DND-41 (cell line): Measurements from ENCODE around the gene MKNK2.

ENCODE experiments used
- ATAC-seq: fragments of 200-7000 bp; cut with Tn5 transposase; 3 replicates; pipeline ENCODE4 v1.9.1; 2021; ENCODE audit warnings: low read depth; ENCODE audit not compliant: insufficient read depth
- DNase-seq: peaks from one replicate; pipeline ENCODE4 v3.0.0-alpha.2; 2020
- H2AFZ ChIP-seq: 2 replicates; pipeline ENCODE4 v1.6.0; 2012; ENCODE audit warnings: low read depth, low read length
- H3K27ac ChIP-seq: 2 replicates; pipeline ENCODE4 v1.5.1; 2012; ENCODE audit warnings: low read length, inconsistent platforms
- H3K27me3 ChIP-seq: fragments of 200-600 bp; sonication (generic); 2 replicates; pipeline ENCODE4 v1.6.0; 2012; ENCODE audit warnings: low read length, mild to moderate bottlenecking, inconsistent platforms; ENCODE audit not compliant: insufficient read depth, poor library complexity
- H3K36me3 ChIP-seq: 2 replicates; pipeline ENCODE4 v1.5.1; 2012; ENCODE audit warnings: low read length, inconsistent platforms; ENCODE audit not compliant: insufficient read depth
- H3K4me1 ChIP-seq: 2 replicates; pipeline ENCODE4 v1.5.1; 2012; ENCODE audit warnings: mild to moderate bottlenecking, low read length; ENCODE audit not compliant: insufficient read depth
- H3K4me2 ChIP-seq: 2 replicates; pipeline ENCODE4 v1.6.0; 2012; ENCODE audit warnings: mild to moderate bottlenecking, moderate library complexity, low read length, inconsistent platforms; ENCODE audit not compliant: insufficient read depth
- H3K4me3 ChIP-seq, 2 experiments: fragments of 200-600 bp in 1 of 2; shearing (Covaris generic) in 1 of 2; 2 replicates each; pipeline ENCODE4 v1.5.1; 2012 to 2016; ENCODE audit warnings: inconsistent platforms in 2 of 2, low read length in 2 of 2, mild to moderate bottlenecking in 2 of 2, low read depth in 1 of 2, moderate library complexity in 1 of 2
- H3K79me2 ChIP-seq: 2 replicates; pipeline ENCODE4 v1.6.0; 2012; ENCODE audit warnings: low read length, inconsistent platforms; ENCODE audit not compliant: insufficient read depth
- H3K9ac ChIP-seq: 2 replicates; pipeline ENCODE4 v1.6.0; 2012; ENCODE audit warnings: low read depth, mild to moderate bottlenecking, inconsistent platforms, low read length, moderate library complexity
- H3K9me3 ChIP-seq: 2 replicates; pipeline ENCODE4 v1.5.1; 2012; ENCODE audit warnings: low read length, moderate library complexity, mild to moderate bottlenecking, inconsistent platforms; ENCODE audit not compliant: insufficient read depth, severe bottlenecking
- H4K20me1 ChIP-seq: 2 replicates; pipeline ENCODE4 v1.6.0; 2012; ENCODE audit warnings: low read length; ENCODE audit not compliant: insufficient read depth
- CTCF ChIP-seq: IDR thresholded peaks from 2 replicates; pipeline ENCODE4 v1.5.1; 2012; ENCODE audit warnings: borderline replicate concordance, low read length, moderate library complexity, mild to moderate bottlenecking; ENCODE audit not compliant: poor library complexity, severe bottlenecking; ENCODE audit errors: extremely low read depth
- EZH2 ChIP-seq: IDR thresholded peaks from 3 replicates; pipeline ENCODE4 v1.6.1; 2012; ENCODE audit warnings: borderline replicate concordance, low read depth, mild to moderate bottlenecking, moderate library complexity, low read length, inconsistent platforms; ENCODE audit not compliant: severe bottlenecking

MKNK2 gene

GRCh38 chr19:2046046-2046907, 4.8 kb downstream of the MKNK2 start:
- no peak for TF ChIP-seq CTCF
- no peak for TF ChIP-seq EZH2
- H3K4me2 ChIP-seq, result no peak overlapping the region
- H3K4me1 ChIP-seq, result peaks cover 57% of the 10 kb centered on the region
- H3K27me3 ChIP-seq, result no peaks in the 10 kb centered on the region
- H3K9ac ChIP-seq, result no peak overlapping the region
- H2AFZ ChIP-seq, result no peak overlapping the region
- no peaks in the 10 kb centered on the region for H3K9me3 ChIP-seq
- H3K79me2 ChIP-seq, result peaks cover 50% of the 10 kb centered on the region
- DNase-seq (no peak), ATAC-seq (no peak)
- H3K4me3 ChIP-seq, result no peak overlapping the region
- H3K27ac ChIP-seq, result no peak overlapping the region
- H3K36me3 ChIP-seq, result peaks cover 66% of the 10 kb centered on the region
- peaks cover 76% of the 10 kb centered on the region for H4K20me1 ChIP-seq

- H3K79me2 ChIP-seq, result peaks cover 48% of the 10 kb centered on the region
- peaks cover 82% of the 10 kb centered on the region for H4K20me1 ChIP-seq
- DNase-seq (no peak), ATAC-seq (no peak)
- no peak overlapping the region for H3K4me2 ChIP-seq
- H3K9me3 ChIP-seq, result no peaks in the 10 kb centered on the region
- peaks cover 58% of the 10 kb centered on the region for H3K4me1 ChIP-seq
- H2AFZ ChIP-seq, result no peak overlapping the region
- peaks cover 73% of the 10 kb centered on the region for H3K36me3 ChIP-seq
- no peak overlapping the region for H3K4me3 ChIP-seq
- no peak for TF ChIP-seq CTCF
- TF ChIP-seq EZH2, result no peak
- no peak overlapping the region; the same call in 1 of the 2 replicates for H3K9ac ChIP-seq
- H3K27ac ChIP-seq, result no peak overlapping the region
- no peaks in the 10 kb centered on the region for H3K27me3 ChIP-seq
Observed at GRCh38 chr19:2045501-2046045, 5.5 kb downstream of the MKNK2 start.

- TF ChIP-seq CTCF (no peak), EZH2 (no peak)
- no peak for DNase-seq
- no peak for ATAC-seq
- no peak overlapping the region for H3K9ac ChIP-seq
- H3K79me2 ChIP-seq, result peaks cover 42% of the 10 kb centered on the region
- H3K36me3 ChIP-seq, result peaks cover 80% of the 10 kb centered on the region
- no peak overlapping the region for H3K27ac ChIP-seq
- no peak overlapping the region for H3K4me2 ChIP-seq
- no peaks in the 10 kb centered on the region for H3K9me3 ChIP-seq
- H4K20me1 ChIP-seq, result peaks cover 79% of the 10 kb centered on the region
- H2AFZ ChIP-seq, result no peak overlapping the region
- H3K27me3 ChIP-seq, result no peaks in the 10 kb centered on the region
- H3K4me1 ChIP-seq, result peaks cover 53% of the 10 kb centered on the region
- H3K4me3 ChIP-seq, result no peak overlapping the region
Observed at GRCh38 chr19:2044709-2045500, 6.1 kb downstream of the MKNK2 start.
